Measurements from ENCODE around the gene SLC6A3. TPM values are rescaled to one million over a fixed set of nuclear protein-coding genes. Genes with fewer than 3 reads are reported as not detected.

The SLC6A3 gene
- total RNA-seq, 2 donors from 2014 or later = 0.18 TPM; not detected in 1

- Mint-ChIP-seq H3K27me3 (ENCODE audit: insufficient read depth) (no peaks in the 10 kb centered on the region), H3K4me1 (no peaks in the 10 kb centered on the region), H3K4me3 (no peak overlapping the region), H3K27ac (no peak overlapping the region), H3K36me3 (ENCODE audit: low read depth) (peaks cover 36% of the 10 kb centered on the region), H3K9me3 (no peaks in the 10 kb centered on the region)
- Histone ChIP-seq H3K9ac (ENCODE audit: extremely low read depth, low read length, poor library complexity, severe bottlenecking) (no peak overlapping the region), H3K36me3 (ENCODE audit: control insufficient read depth, insufficient read depth, low read length) (peaks cover 16% of the 10 kb centered on the region), H3K4me1 (ENCODE audit: control insufficient read depth, insufficient read depth, low read length) (no peaks in the 10 kb centered on the region), H3K9me3 (ENCODE audit: control insufficient read depth, low read length) (no peaks in the 10 kb centered on the region), H3K27ac (ENCODE audit: low read depth, low read length) (no peak overlapping the region), H3K4me3 (ENCODE audit: low read length) (no peak overlapping the region), H3K27me3 (ENCODE audit: control insufficient read depth, insufficient read depth, low read length, poor library complexity, severe bottlenecking) (no peaks in the 10 kb centered on the region)
- 91 to 100% methylated on average over 6 to 15 of the region's 15 CpGs for WGBS, 2 experiments (ENCODE audit: insufficient coverage in 1 of 2, insufficient read length in 1 of 2)
- TF ChIP-seq CTCF (conservative IDR thresholded peaks at IDR 0.05) = no peak
- DNase-seq = no peak
Measured at GRCh38 chr5:1485579-1486118, 40.4 kb upstream of the SLC6A3 start.

GRCh38 chr5:1484730-1485578, 39.7 kb upstream of the SLC6A3 start:
- Histone ChIP-seq H3K27me3 (ENCODE audit: control insufficient read depth, insufficient read depth, low read length, poor library complexity, severe bottlenecking) (no peaks in the 10 kb centered on the region), H3K9ac (ENCODE audit: extremely low read depth, low read length, poor library complexity, severe bottlenecking) (no peak overlapping the region), H3K4me1 (ENCODE audit: control insufficient read depth, insufficient read depth, low read length) (no peaks in the 10 kb centered on the region), H3K27ac (ENCODE audit: low read depth, low read length) (no peak overlapping the region), H3K9me3 (ENCODE audit: control insufficient read depth, low read length) (no peaks in the 10 kb centered on the region), H3K4me3 (ENCODE audit: low read length) (no peak overlapping the region), H3K36me3 (ENCODE audit: control insufficient read depth, insufficient read depth, low read length) (peaks cover 9% of the 10 kb centered on the region)
- TF ChIP-seq CTCF (conservative IDR thresholded peaks at IDR 0.05) = no peak
- DNase-seq = no peak
- H3K4me3 Mint-ChIP-seq = no peak overlapping the region
- no peak overlapping the region for H3K27ac Mint-ChIP-seq
- WGBS, 2 experiments (ENCODE audit: insufficient coverage in 1 of 2, insufficient read length in 1 of 2) = 90 to 94% methylated on average over 16 to 19 of the region's 20 CpGs
- no peaks in the 10 kb centered on the region for H3K27me3 Mint-ChIP-seq (ENCODE audit: insufficient read depth)
- H3K4me1 Mint-ChIP-seq = no peaks in the 10 kb centered on the region
- H3K36me3 Mint-ChIP-seq (ENCODE audit: low read depth) = peaks cover 36% of the 10 kb centered on the region
- no peaks in the 10 kb centered on the region for H3K9me3 Mint-ChIP-seq

- no peak overlapping the region for H3K4me3 ChIP-seq (ENCODE audit: low read length)
- H3K4me3 Mint-ChIP-seq = no peak overlapping the region
- H3K27me3 ChIP-seq (ENCODE audit: control insufficient read depth, insufficient read depth, low read length, poor library complexity, severe bottlenecking) = no peaks in the 10 kb centered on the region
- no peak for TF ChIP-seq CTCF (conservative IDR thresholded peaks at IDR 0.05)
- H3K4me1 Mint-ChIP-seq = no peaks in the 10 kb centered on the region
- H3K27ac ChIP-seq (ENCODE audit: low read depth, low read length) = no peak overlapping the region
- H3K27ac Mint-ChIP-seq = no peak overlapping the region
- no peaks in the 10 kb centered on the region for H3K27me3 Mint-ChIP-seq (ENCODE audit: insufficient read depth)
- H3K9ac ChIP-seq (ENCODE audit: extremely low read depth, low read length, poor library complexity, severe bottlenecking) = no peak overlapping the region
- DNase-seq = no peak
- no peaks in the 10 kb centered on the region for H3K9me3 ChIP-seq (ENCODE audit: control insufficient read depth, low read length)
- H3K36me3 Mint-ChIP-seq (ENCODE audit: low read depth) = peaks cover 33% of the 10 kb centered on the region
- peaks cover 12% of the 10 kb centered on the region for H3K36me3 ChIP-seq (ENCODE audit: control insufficient read depth, insufficient read depth, low read length)
- H3K4me1 ChIP-seq (ENCODE audit: control insufficient read depth, insufficient read depth, low read length) = no peaks in the 10 kb centered on the region
- WGBS, 2 experiments (ENCODE audit: insufficient coverage in 1 of 2, insufficient read length in 1 of 2) = 90 to 92% methylated on average over 22 to 33 of the region's 33 CpGs
- no peaks in the 10 kb centered on the region for H3K9me3 Mint-ChIP-seq
Measured at GRCh38 chr5:1483856-1484729, 38.9 kb upstream of the SLC6A3 start.
